Measurements from ENCODE around the gene DCAF4. TPM values are rescaled to one million over a fixed set of nuclear protein-coding genes. Genes with fewer than 3 reads are reported as not detected.

DCAF4 gene
- total and polyA plus RNA-seq, 3 experiments from 2014 or later = 7.3 to 26.8 (median 22.5) TPM

GRCh38 chr14:72980863-72981262 is 54.6 kb downstream of the DCAF4 start:
- DNase-seq = no peak
- ChIA-PET CTCF (no interaction called here), POLR2A (interaction anchor here (0.6 kb wide), 1 partner anchor 63 kb away, joined by 3 read pairs; no protein-coding TSS in a partner anchor)
- H3K9me3 Mint-ChIP-seq = no peaks in the 10 kb centered on the region
- no peaks in the 10 kb centered on the region for H3K27me3 Mint-ChIP-seq
- H3K4me1 Mint-ChIP-seq = peaks cover 1 to 5% (median 3%) of the 10 kb centered on the region in 3 donors
- H3K27ac Mint-ChIP-seq = no peak overlapping the region
- no peak overlapping the region for H3K4me3 Mint-ChIP-seq
- H3K36me3 ChIP-seq (ENCODE audit: insufficient read depth, low read length) = peaks cover 9% of the 10 kb centered on the region
- H3K36me3 Mint-ChIP-seq = peaks cover 25 to 76% (median 26%) of the 10 kb centered on the region in 3 donors
- no peak overlapping the region for H3K4me3 ChIP-seq (ENCODE audit: low read length)
- H3K27ac ChIP-seq (ENCODE audit: low read depth, low read length) = no peak overlapping the region
- H3K27me3 ChIP-seq (ENCODE audit: insufficient read depth, low read length, poor library complexity, severe bottlenecking) = no peaks in the 10 kb centered on the region
- no peaks in the 10 kb centered on the region for H3K9me3 ChIP-seq (ENCODE audit: low read length)
- H3K4me1 ChIP-seq (ENCODE audit: insufficient read depth, low read length) = no peaks in the 10 kb centered on the region

- H3K27ac Mint-ChIP-seq = no peak overlapping the region
- H3K9me3 Mint-ChIP-seq = no peaks in the 10 kb centered on the region
- Histone ChIP-seq H3K36me3 (ENCODE audit: insufficient read depth, low read length) (peaks cover 5% of the 10 kb centered on the region), H3K27ac (ENCODE audit: low read depth, low read length) (no peak overlapping the region), H3K9me3 (ENCODE audit: low read length) (no peaks in the 10 kb centered on the region), H3K4me3 (ENCODE audit: low read length) (no peak overlapping the region), H3K27me3 (ENCODE audit: insufficient read depth, low read length, poor library complexity, severe bottlenecking) (no peaks in the 10 kb centered on the region), H3K4me1 (ENCODE audit: insufficient read depth, low read length) (no peaks in the 10 kb centered on the region)
- H3K27me3 Mint-ChIP-seq = no peaks in the 10 kb centered on the region
- no peak overlapping the region for H3K4me3 Mint-ChIP-seq
- DNase-seq = no peak
- H3K36me3 Mint-ChIP-seq = peaks cover 26 to 78% (median 27%) of the 10 kb centered on the region in 3 donors
- H3K4me1 Mint-ChIP-seq = peaks cover 1 to 5% (median 3%) of the 10 kb centered on the region in 3 donors
- CTCF ChIA-PET = no interaction called here
- POLR2A ChIA-PET = no interaction called here
Measured at GRCh38 chr14:72982146-72982708, 56.0 kb downstream of the DCAF4 start.

GRCh38 chr14:72986214-72986613 is 60.0 kb downstream of the DCAF4 start:
- H3K27me3 Mint-ChIP-seq = peaks cover 0 to 2% of the 10 kb centered on the region in 2 donors

GRCh38 chr14:72986857-72987256 is 60.6 kb downstream of the DCAF4 start:
- POLR2A ChIA-PET = no interaction called here
- H3K4me3 ChIP-seq (ENCODE audit: low read length) = no peak overlapping the region
- CTCF ChIA-PET = interaction anchor here (0.6 to 0.7 kb wide), 2 partner anchors 10 to 39 kb away, joined by 3 read pairs; no protein-coding TSS in a partner anchor
- Mint-ChIP-seq H3K36me3 (peaks cover 25 to 71% (median 27%) of the 10 kb centered on the region in 3 donors), H3K27me3 (peaks cover 0 to 2% of the 10 kb centered on the region in 2 donors), H3K27ac (no peak overlapping the region), H3K4me1 (peaks cover 2 to 5% (median 3%) of the 10 kb centered on the region in 3 donors), H3K9me3 (no peaks in the 10 kb centered on the region), H3K4me3 (no peak overlapping the region)
- H3K27ac ChIP-seq (ENCODE audit: low read depth, low read length) = no peak overlapping the region
- DNase-seq = no peak
- no peaks in the 10 kb centered on the region for H3K27me3 ChIP-seq (ENCODE audit: insufficient read depth, low read length, poor library complexity, severe bottlenecking)
- no peaks in the 10 kb centered on the region for H3K36me3 ChIP-seq (ENCODE audit: insufficient read depth, low read length)
- no peaks in the 10 kb centered on the region for H3K4me1 ChIP-seq (ENCODE audit: insufficient read depth, low read length)
- H3K9me3 ChIP-seq (ENCODE audit: low read length) = no peaks in the 10 kb centered on the region

More at GRCh38 chr14:72986214-72986613, 60.0 kb downstream of the DCAF4 start:
- peaks cover 25 to 72% (median 27%) of the 10 kb centered on the region in 3 donors for H3K36me3 Mint-ChIP-seq
- no peaks in the 10 kb centered on the region for H3K36me3 ChIP-seq (ENCODE audit: insufficient read depth, low read length)
- H3K4me3 ChIP-seq (ENCODE audit: low read length) = no peak overlapping the region
- ChIA-PET CTCF (interaction anchor here (0.6 kb wide), 1 partner anchor 10 kb away, joined by 3 read pairs; no protein-coding TSS in a partner anchor), POLR2A (no interaction called here)
- H3K27ac Mint-ChIP-seq = peak overlapping the region in 1 of 8 donors; percentile 32
- peaks cover 2 to 5% (median 3%) of the 10 kb centered on the region in 3 donors for H3K4me1 Mint-ChIP-seq
- no peak overlapping the region for H3K4me3 Mint-ChIP-seq
- H3K27me3 ChIP-seq (ENCODE audit: insufficient read depth, low read length, poor library complexity, severe bottlenecking) = no peaks in the 10 kb centered on the region
- no peak overlapping the region for H3K27ac ChIP-seq (ENCODE audit: low read depth, low read length)
- H3K9me3 Mint-ChIP-seq = no peaks in the 10 kb centered on the region
- H3K9me3 ChIP-seq (ENCODE audit: low read length) = no peaks in the 10 kb centered on the region
- H3K4me1 ChIP-seq (ENCODE audit: insufficient read depth, low read length) = no peaks in the 10 kb centered on the region
- DNase-seq = no peak

GRCh38 chr14:72990171-72990570 is 63.9 kb downstream of the DCAF4 start:
- Mint-ChIP-seq H3K27me3 (peaks cover 0 to 2% of the 10 kb centered on the region in 2 donors), H3K36me3 (peaks cover 5 to 67% (median 9%) of the 10 kb centered on the region in 3 donors), H3K9me3 (no peaks in the 10 kb centered on the region), H3K4me3 (no peak overlapping the region), H3K27ac (no peak overlapping the region), H3K4me1 (peaks cover 0 to 2% (median 0%) of the 10 kb centered on the region in 3 donors)
- CTCF ChIA-PET = no interaction called here
- Histone ChIP-seq H3K4me1 (ENCODE audit: insufficient read depth, low read length) (no peaks in the 10 kb centered on the region), H3K27ac (ENCODE audit: low read depth, low read length) (no peak overlapping the region), H3K9me3 (ENCODE audit: low read length) (no peaks in the 10 kb centered on the region), H3K27me3 (ENCODE audit: insufficient read depth, low read length, poor library complexity, severe bottlenecking) (no peaks in the 10 kb centered on the region), H3K4me3 (ENCODE audit: low read length) (no peak overlapping the region), H3K36me3 (ENCODE audit: insufficient read depth, low read length) (peaks cover 4% of the 10 kb centered on the region)
- POLR2A ChIA-PET = no interaction called here
- no peak for DNase-seq

- no peaks in the 10 kb centered on the region for H3K27me3 Mint-ChIP-seq
- H3K27ac Mint-ChIP-seq = peak overlapping the region in 1 of 8 donors; percentile 4
- no peak overlapping the region for H3K4me3 Mint-ChIP-seq
- Histone ChIP-seq H3K27ac (ENCODE audit: low read depth, low read length) (no peak overlapping the region), H3K27me3 (ENCODE audit: insufficient read depth, low read length, poor library complexity, severe bottlenecking) (no peaks in the 10 kb centered on the region), H3K4me3 (ENCODE audit: low read length) (no peak overlapping the region), H3K36me3 (ENCODE audit: insufficient read depth, low read length) (peaks cover 13% of the 10 kb centered on the region), H3K9me3 (ENCODE audit: low read length) (no peaks in the 10 kb centered on the region), H3K4me1 (ENCODE audit: insufficient read depth, low read length) (no peaks in the 10 kb centered on the region)
- H3K9me3 Mint-ChIP-seq = no peaks in the 10 kb centered on the region
- ChIA-PET CTCF (interaction anchor here (0.8 kb wide), 1 partner anchor 48 kb away, joined by 3 read pairs; no protein-coding TSS in a partner anchor), POLR2A (no interaction called here)
- peaks cover 16 to 70% (median 19%) of the 10 kb centered on the region in 3 donors for H3K36me3 Mint-ChIP-seq
- DNase-seq = no peak
- H3K4me1 Mint-ChIP-seq = peaks cover 5 to 17% (median 6%) of the 10 kb centered on the region in 3 donors
Measured at GRCh38 chr14:72996916-72997315, 70.7 kb downstream of the DCAF4 start.

- H3K36me3 ChIP-seq (ENCODE audit: insufficient read depth, low read length) = peaks cover 9% of the 10 kb centered on the region
- H3K27ac ChIP-seq (ENCODE audit: low read depth, low read length) = no peak overlapping the region
- CTCF ChIA-PET = no interaction called here
- H3K27me3 ChIP-seq (ENCODE audit: insufficient read depth, low read length, poor library complexity, severe bottlenecking) = no peaks in the 10 kb centered on the region
- no peaks in the 10 kb centered on the region for H3K4me1 ChIP-seq (ENCODE audit: insufficient read depth, low read length)
- no peak for DNase-seq
- no peaks in the 10 kb centered on the region for H3K27me3 Mint-ChIP-seq
- no peak overlapping the region for H3K4me3 ChIP-seq (ENCODE audit: low read length)
- H3K4me3 Mint-ChIP-seq = no peak overlapping the region
- H3K36me3 Mint-ChIP-seq = peaks cover 16 to 65% (median 18%) of the 10 kb centered on the region in 3 donors
- peaks cover 7 to 22% (median 8%) of the 10 kb centered on the region in 3 donors for H3K4me1 Mint-ChIP-seq
- POLR2A ChIA-PET = no interaction called here
- no peaks in the 10 kb centered on the region for H3K9me3 ChIP-seq (ENCODE audit: low read length)
- no peaks in the 10 kb centered on the region for H3K9me3 Mint-ChIP-seq
- H3K27ac Mint-ChIP-seq = peak overlapping the region in 1 of 8 donors; percentile 72
Measured at GRCh38 chr14:72998252-72998903, 72.1 kb downstream of the DCAF4 start.

- Mint-ChIP-seq H3K4me3 (no peak overlapping the region), H3K27me3 (no peaks in the 10 kb centered on the region), H3K9me3 (no peaks in the 10 kb centered on the region), H3K4me1 (peaks cover 7 to 22% (median 11%) of the 10 kb centered on the region in 3 donors), H3K27ac (no peak overlapping the region), H3K36me3 (peaks cover 16 to 72% (median 18%) of the 10 kb centered on the region in 3 donors)
- Histone ChIP-seq H3K9me3 (ENCODE audit: low read length) (no peaks in the 10 kb centered on the region), H3K27me3 (ENCODE audit: insufficient read depth, low read length, poor library complexity, severe bottlenecking) (no peaks in the 10 kb centered on the region), H3K4me1 (ENCODE audit: insufficient read depth, low read length) (no peaks in the 10 kb centered on the region), H3K27ac (ENCODE audit: low read depth, low read length) (no peak overlapping the region), H3K36me3 (ENCODE audit: insufficient read depth, low read length) (peaks cover 9% of the 10 kb centered on the region), H3K4me3 (ENCODE audit: low read length) (no peak overlapping the region)
- no peak for DNase-seq
- POLR2A ChIA-PET = no interaction called here
- CTCF ChIA-PET = no interaction called here
Measured at GRCh38 chr14:72999316-72999715, 73.1 kb downstream of the DCAF4 start.
